GM12878 (cell line): ENCODE measurements around the gene SPINK4. TPM values are rescaled to one million over a fixed set of nuclear protein-coding genes. Genes with fewer than 3 reads are reported as not detected.

Experiments used
- ATAC-seq: fragments of 200-7000 bp; cut with Tn5 transposase; 3 replicates; pipeline ENCODE4 v1.9.1; 2020; ENCODE audit warnings: mild to moderate bottlenecking, moderate library complexity
- BruUV-seq: library from RNA; stranded (reverse); fragments of 400-500 nt; replicated peaks from 2 replicates; lab custom pipeline; 2021; lab: Mats Ljungman, UMichigan
- CTCF ChIA-PET: fragments of 300-600 bp; sonication (Branson Sonifier 250); formaldehyde crosslinking; extraction: SDS; loops from one replicate; lab custom pipeline; 2021; ENCODE audit warnings: inconsistent platforms; lab: Yijun Ruan, JAX
- POLR2A ChIA-PET: fragments of 350-600 bp; formaldehyde crosslinking; extraction: SDS; loops from one replicate; lab custom pipeline; 2021; ENCODE audit warnings: inconsistent platforms; lab: Charles Lee
- RAD21 ChIA-PET: fragments of 300-600 bp; sonication (Branson Sonifier 250); formaldehyde crosslinking; loops from one replicate; lab custom pipeline; 2023; ENCODE audit warnings: antibody characterized with exemption; ENCODE audit not compliant: unreplicated experiment; lab: Charles Lee
- SMC1A ChIA-PET: fragments of 300-600 bp; sonication (Branson Sonifier 250); formaldehyde crosslinking; loops from one replicate; lab custom pipeline; 2023; ENCODE audit not compliant: unreplicated experiment, uncharacterized antibody; lab: Charles Lee
- DNase-seq: peaks from one replicate; pipeline ENCODE4 v3.0.0-alpha.2; 2011; ENCODE audit warnings: low read depth, low spot score
- FAIRE-seq: peaks from 3 replicates; lab custom pipeline; 2011; peaks lifted over from hg19 to GRCh38; lab: Jason Lieb, UNC
- H2AFZ ChIP-seq: 2 replicates; pipeline ENCODE4 v1.6.0; 2011; ENCODE audit warnings: low read depth, low read length, control low read depth; ENCODE audit not compliant: control insufficient read depth
- H3K27ac ChIP-seq: 2 replicates; pipeline ENCODE4 v1.5.1; 2011; ENCODE audit warnings: control low read depth; ENCODE audit not compliant: control insufficient read depth, insufficient read depth
- H3K27me3 ChIP-seq, 2 experiments: replicated peaks in 1 of 2; 2 replicates each; pipeline versions ENCODE4 v1.6.0 to v1.6.1; 2011; ENCODE audit warnings: low read length in 1 of 2; ENCODE audit not compliant: control insufficient read depth in 2 of 2, insufficient read depth in 2 of 2
- H3K36me3 ChIP-seq, 2 experiments: 2 replicates each; pipeline ENCODE4 v1.5.1; 2011; ENCODE audit warnings: low read length in 1 of 2; ENCODE audit not compliant: control insufficient read depth in 2 of 2, insufficient read depth in 2 of 2
- H3K4me1 ChIP-seq: 2 replicates; pipeline ENCODE4 v1.6.1; 2011; ENCODE audit warnings: mild to moderate bottlenecking, low read length, moderate library complexity, mixed read lengths; ENCODE audit not compliant: control insufficient read depth, insufficient read depth
- H3K4me2 ChIP-seq: 2 replicates; pipeline ENCODE4 v1.6.0; 2011; ENCODE audit warnings: control low read depth; ENCODE audit not compliant: control insufficient read depth, insufficient read depth
- H3K4me3 ChIP-seq: fragments of 200-600 bp; sonication (generic); 2 replicates; pipeline ENCODE4 v1.5.1; 2016
- H3K79me2 ChIP-seq: 2 replicates; pipeline ENCODE4 v1.6.0; 2011; ENCODE audit warnings: low read length; ENCODE audit not compliant: control insufficient read depth, insufficient read depth
- H3K9ac ChIP-seq: 2 replicates; pipeline ENCODE4 v1.8.0; 2011; ENCODE audit warnings: low read length, control low read depth, mixed read lengths; ENCODE audit not compliant: control insufficient read depth, insufficient read depth
- H3K9me3 ChIP-seq: replicated peaks from 3 replicates; pipeline ENCODE4 v1.5.1; 2011; ENCODE audit warnings: mild to moderate bottlenecking, low read length; ENCODE audit not compliant: control insufficient read depth, insufficient read depth
- H4K20me1 ChIP-seq: 2 replicates; pipeline ENCODE4 v1.6.0; 2011; ENCODE audit not compliant: control insufficient read depth, insufficient read depth
- JUNB ChIP-seq: IDR thresholded peaks from 2 replicates; pipeline ENCODE4 v1.6.1; 2016; ENCODE audit warnings: antibody characterized with exemption, mild to moderate bottlenecking
- LARP7 ChIP-seq: fragments of 450-650 bp; IDR thresholded peaks from 2 replicates; pipeline ENCODE4 v1.6.1; 2017; ENCODE audit warnings: mild to moderate bottlenecking
- NFYB ChIP-seq: IDR thresholded peaks from 2 replicates; pipeline ENCODE4 v1.6.1; 2011; ENCODE audit warnings: low read depth, mild to moderate bottlenecking, low read length, improper control_type of control experiment, moderate library complexity; ENCODE audit not compliant: insufficient read depth
- PAX5 ChIP-seq: IDR thresholded peaks from 2 replicates; pipeline ENCODE4 v1.6.1; 2011; ENCODE audit warnings: low read depth, low read length, borderline replicate concordance
- TCF3 ChIP-seq: IDR thresholded peaks from 2 replicates; pipeline ENCODE4 v1.6.1; 2012; ENCODE audit warnings: low read depth, mild to moderate bottlenecking, low read length, borderline replicate concordance; ENCODE audit not compliant: insufficient read depth
- TCF7 ChIP-seq: IDR thresholded peaks from 2 replicates; pipeline ENCODE4 v1.6.1; 2014; ENCODE audit warnings: antibody characterized with exemption, borderline replicate concordance
- YBX1 ChIP-seq: fragments of 450-650 bp; IDR thresholded peaks from 2 replicates; pipeline ENCODE4 v1.6.1; 2016; ENCODE audit warnings: antibody characterized with exemption
- WGBS: methylation state at CpG from one replicate; pipeline ENCODE4 v1.1.6; 2016; ENCODE audit warnings: low lambda C conversion rate; ENCODE audit not compliant: insufficient replicate concordance, insufficient coverage; ENCODE audit errors: missing lambda C conversion rate; 5-methylcytosine and 5-hydroxymethylcytosine counted together
- in situ Hi-C: fragments of 300-500 bp; cut with MboI; formaldehyde crosslinking; loops from 9 replicates; pipeline ENCODE4 v1.14.3; 2018; ENCODE audit warnings: mixed read lengths
- intact Hi-C: fragments of 100-400 bp; cut with micrococcal nuclease; formaldehyde crosslinking; loops from one replicate; pipeline ENCODE4 v1.14.2; 2022; ENCODE audit not compliant: unreplicated experiment
- polyA plus RNA-seq, 11 experiments: library from polyadenylated mRNA; depleted of rRNA in 4 of 11; unstranded in 6 of 11; stranded (reverse) in 5 of 11; fragments of >200 nt; fragmentation: Nextera tagmentation in 4 of 11; fragmentation: Illumina TruSeq in 1 of 11; extraction: Ambion mirVana in 4 of 11; extraction: Trizol in 1 of 11; gene quantifications; 1 replicate in 1 of 11; 2 replicates in 10 of 11; pipeline versions ENCODE4 v1.2.1 to v1.2.3, GENCODE V29; 2011 to 2016; ENCODE audit warnings: inconsistent platforms in 2 of 11, missing spikeins in 2 of 11, low read depth in 1 of 11
- total RNA-seq, 4 experiments: library from RNA; depleted of rRNA in 3 of 4; stranded (reverse); fragments of >200 nt in 3 of 4; fragmentation: Illumina TruSeq in 1 of 4; extraction: Trizol in 1 of 4; gene quantifications; 2 replicates each; pipeline versions ENCODE4 v1.2.1 to v1.2.3, GENCODE V29; 2013 to 2021
- TF ChIP-seq, protein P1 (sequence below): fragments of 450-650 bp; IDR thresholded peaks from 2 replicates; pipeline ENCODE4 v1.6.1; 2017; ENCODE audit warnings: borderline replicate concordance

SPINK4 gene
- total and polyA plus RNA-seq, 10 of the 15 experiments (the other 5 are each of a cell fraction or from before 2014, with no cell fraction given), result not detected

DNA sequence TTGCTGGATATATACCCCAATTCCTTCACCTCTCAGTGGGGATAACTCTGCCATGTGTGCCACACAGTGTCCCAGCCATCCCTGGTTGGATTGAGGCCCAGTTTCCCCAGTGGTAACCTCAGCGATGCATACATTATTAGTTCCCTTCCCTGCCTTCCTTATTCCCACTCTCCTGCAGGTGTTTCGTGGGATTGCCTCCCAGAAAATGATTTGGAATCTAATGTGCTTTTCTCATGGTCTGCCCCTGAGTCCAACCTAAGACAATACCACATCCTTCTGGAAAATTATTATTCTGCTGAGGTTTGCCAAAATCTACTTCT lies 8.4 kb upstream of the SPINK4 start:
- WGBS, result 60% methylated on average over 2 of the region's 2 CpGs
- no peak overlapping the region for H3K9ac ChIP-seq
- 0 out of 4 replicates have a peak, but pooled peaks cover 0 to 1% of the 10 kb centered on the region in 2 experiments for H3K27me3 ChIP-seq
- H3K4me3 ChIP-seq, result no peak overlapping the region
- intact Hi-C loops (no loop called here), in situ Hi-C loops (no loop called here)
- no peak overlapping the region for H3K4me2 ChIP-seq
- BruUV-seq, result no TSS peak
- no peaks in the 10 kb centered on the region for H3K79me2 ChIP-seq
- no peaks in the 10 kb centered on the region for H3K9me3 ChIP-seq
- ATAC-seq (no peak), FAIRE-seq (no peak), DNase-seq (no peak)
- no peaks in the 10 kb centered on the region for H3K36me3 ChIP-seq
- POLR2A ChIA-PET, result interaction anchor here (0.6 kb wide), 1 partner anchor 160 kb away, joined by 3 read pairs; no protein-coding TSS in a partner anchor
- no peaks in the 10 kb centered on the region for H4K20me1 ChIP-seq
- no peak overlapping the region for H3K27ac ChIP-seq
- no peak for TF ChIP-seq PAX5
- TF ChIP-seq TCF3, result no peak
- TF ChIP-seq YBX1, result no peak
- no peak for TF ChIP-seq LARP7
- no peak for TF ChIP-seq NFYB
- TF ChIP-seq JUNB, result no peak
- TF ChIP-seq TCF7, result no peak
- TF ChIP-seq, protein P1, sequence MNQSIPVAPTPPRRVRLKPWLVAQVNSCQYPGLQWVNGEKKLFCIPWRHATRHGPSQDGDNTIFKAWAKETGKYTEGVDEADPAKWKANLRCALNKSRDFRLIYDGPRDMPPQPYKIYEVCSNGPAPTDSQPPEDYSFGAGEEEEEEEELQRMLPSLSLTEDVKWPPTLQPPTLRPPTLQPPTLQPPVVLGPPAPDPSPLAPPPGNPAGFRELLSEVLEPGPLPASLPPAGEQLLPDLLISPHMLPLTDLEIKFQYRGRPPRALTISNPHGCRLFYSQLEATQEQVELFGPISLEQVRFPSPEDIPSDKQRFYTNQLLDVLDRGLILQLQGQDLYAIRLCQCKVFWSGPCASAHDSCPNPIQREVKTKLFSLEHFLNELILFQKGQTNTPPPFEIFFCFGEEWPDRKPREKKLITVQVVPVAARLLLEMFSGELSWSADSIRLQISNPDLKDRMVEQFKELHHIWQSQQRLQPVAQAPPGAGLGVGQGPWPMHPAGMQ, result no peak
- SMC1A ChIA-PET, result interaction anchor here (1.0 kb wide), 1 partner anchor 88 kb away, joined by 3 read pairs; no protein-coding TSS in a partner anchor
- no peak overlapping the region for H2AFZ ChIP-seq
- H3K4me1 ChIP-seq, result peaks cover 15% of the 10 kb centered on the region
- CTCF ChIA-PET, result interaction anchor here (1.6 kb wide), 1 partner anchor 152 kb away, joined by 6 read pairs; no protein-coding TSS in a partner anchor
- RAD21 ChIA-PET, result no interaction called here
